Suppressor macrophage (primary cell): ENCODE data around the gene TBCC.
A peak's percentile ranks its signal among the peaks of the same experiment; 100 is the strongest.

ENCODE experiments used
- DNase-seq, 4 experiments: peaks; one replicate each; pipeline ENCODE4 v3.0.0-alpha.2; 2020 to 2022
- total RNA-seq, 17 experiments: gene quantifications; one replicate each; lab custom pipeline; 2026; ENCODE audit warnings: mixed read lengths in 6 of 17, inconsistent platforms in 3 of 17; lab: John Stamatoyannopoulos, UW

The TBCC gene, protein sequence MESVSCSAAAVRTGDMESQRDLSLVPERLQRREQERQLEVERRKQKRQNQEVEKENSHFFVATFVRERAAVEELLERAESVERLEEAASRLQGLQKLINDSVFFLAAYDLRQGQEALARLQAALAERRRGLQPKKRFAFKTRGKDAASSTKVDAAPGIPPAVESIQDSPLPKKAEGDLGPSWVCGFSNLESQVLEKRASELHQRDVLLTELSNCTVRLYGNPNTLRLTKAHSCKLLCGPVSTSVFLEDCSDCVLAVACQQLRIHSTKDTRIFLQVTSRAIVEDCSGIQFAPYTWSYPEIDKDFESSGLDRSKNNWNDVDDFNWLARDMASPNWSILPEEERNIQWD
- total RNA-seq, result 3.2 to 22.3 (median 16.2) reads per million in 17 experiments

DNA sequence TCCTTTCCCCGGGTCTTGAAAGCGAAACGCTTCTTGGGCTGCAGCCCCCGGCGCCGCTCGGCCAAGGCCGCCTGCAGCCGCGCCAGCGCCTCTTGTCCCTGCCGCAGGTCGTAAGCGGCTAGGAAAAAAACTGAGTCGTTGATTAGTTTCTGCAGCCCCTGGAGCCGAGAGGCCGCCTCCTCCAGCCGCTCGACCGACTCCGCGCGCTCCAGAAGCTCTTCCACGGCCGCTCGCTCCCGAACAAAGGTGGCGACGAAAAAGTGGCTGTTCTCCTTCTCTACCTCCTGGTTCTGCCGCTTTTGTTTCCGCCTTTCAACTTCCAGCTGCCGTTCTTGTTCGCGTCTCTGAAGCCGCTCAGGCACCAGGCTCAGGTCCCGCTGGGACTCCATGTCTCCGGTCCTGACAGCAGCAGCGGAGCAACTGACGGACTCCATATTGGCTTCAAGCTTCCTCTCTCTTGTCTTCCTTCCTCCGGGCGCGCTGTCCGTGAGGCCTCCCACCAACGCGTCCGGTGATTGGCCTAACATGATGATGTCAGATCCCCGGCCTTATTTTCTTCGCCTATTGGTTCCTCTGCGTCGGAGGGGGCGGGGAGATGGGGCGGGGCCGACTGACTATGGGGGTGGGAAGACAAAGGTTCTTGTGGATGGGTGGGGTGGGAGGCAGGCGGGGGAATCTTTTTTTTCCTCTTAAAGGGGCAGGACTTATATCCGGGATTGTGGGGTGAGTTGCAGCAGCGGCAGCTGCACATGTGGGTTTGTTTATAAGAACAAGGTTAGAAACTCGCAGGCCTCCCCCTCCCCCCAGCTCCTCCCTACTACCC, at the start of gene TBCC:
TBCC (minus strand) TSS at position 464 of the 823 bp plus-strand sequence; CDS start at position 434, 30 bp downstream.
- peak; percentile 97 to 99 (median 98) for DNase-seq

DNA sequence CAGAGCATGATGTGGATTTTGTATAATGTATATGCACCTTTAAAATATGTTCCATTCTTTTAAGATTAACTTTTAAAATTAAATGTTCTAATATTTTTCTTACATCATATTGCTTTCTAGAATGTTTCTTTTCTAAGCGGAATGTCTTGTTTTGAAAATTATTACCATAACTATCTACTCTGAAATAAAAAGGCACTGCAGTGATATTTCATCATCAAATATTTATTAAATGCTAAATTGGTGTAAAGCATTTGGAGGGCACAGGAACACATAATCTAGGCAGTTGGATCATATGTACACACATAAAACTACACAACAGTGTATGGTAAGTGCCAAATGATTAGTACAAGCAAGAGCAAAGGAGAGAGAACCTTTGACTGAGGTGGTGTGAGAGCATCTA, 49.7 kb upstream of the TBCC start:
- no peak for DNase-seq

DNA sequence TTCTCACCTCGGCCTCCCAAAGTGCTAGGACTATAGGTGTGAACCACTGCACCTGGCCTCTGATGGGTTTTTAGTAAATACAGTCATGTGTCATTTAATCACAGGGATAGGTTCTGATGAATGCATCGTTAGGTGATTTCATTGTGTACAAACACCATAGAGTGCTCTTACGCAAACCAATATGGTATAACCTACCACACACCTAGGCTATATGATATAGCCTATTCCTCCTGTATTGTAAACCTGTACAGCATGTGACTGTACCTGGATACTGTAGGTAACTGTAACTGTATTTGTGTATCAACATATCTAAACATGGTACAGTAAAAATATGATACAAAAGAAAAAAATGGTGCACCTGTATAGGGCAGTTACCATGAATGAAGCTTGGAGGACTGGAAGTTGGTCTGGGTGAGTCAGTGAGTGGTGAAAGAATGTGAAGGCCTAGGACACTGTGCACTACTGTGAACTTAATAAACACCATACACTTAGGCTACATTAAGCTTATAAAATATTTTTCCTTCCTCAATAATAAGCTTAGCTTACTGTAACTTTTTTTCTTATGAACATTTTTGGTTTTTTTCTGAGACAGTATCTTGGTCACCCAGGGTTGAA, 45.9 kb upstream of the TBCC start:
- no peak for DNase-seq

DNA sequence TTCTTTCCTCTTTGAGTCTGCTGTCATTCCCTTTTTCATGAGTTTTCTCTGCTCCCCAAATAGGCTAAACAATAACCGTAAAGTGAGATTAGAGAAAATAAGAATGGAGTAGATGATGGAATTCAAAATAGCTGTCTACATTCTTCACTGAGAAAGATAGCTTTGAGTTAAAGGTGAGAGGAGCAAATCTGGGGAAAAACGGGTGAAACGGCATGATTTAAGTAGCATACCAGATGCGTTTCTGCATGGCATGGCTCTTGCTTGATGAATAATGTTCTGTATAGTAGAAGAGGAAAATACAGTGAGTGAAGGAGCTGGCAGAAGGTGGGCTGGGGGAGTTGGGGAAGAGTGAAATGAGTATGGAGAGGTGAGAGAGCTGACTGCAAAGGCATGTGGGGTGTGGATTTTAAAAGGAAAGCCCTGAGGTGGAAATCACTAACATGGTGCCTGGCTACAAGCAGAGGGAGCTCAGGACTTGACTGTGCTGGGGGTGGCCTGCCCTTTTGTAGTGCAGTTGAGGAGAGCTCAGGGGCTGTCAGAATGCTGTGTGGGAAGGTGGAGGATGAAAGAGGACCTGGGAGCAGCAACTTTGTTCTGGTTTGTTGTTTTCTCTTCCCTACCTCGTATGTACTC, 44.8 kb upstream of the TBCC start:
- no peak for DNase-seq

DNA sequence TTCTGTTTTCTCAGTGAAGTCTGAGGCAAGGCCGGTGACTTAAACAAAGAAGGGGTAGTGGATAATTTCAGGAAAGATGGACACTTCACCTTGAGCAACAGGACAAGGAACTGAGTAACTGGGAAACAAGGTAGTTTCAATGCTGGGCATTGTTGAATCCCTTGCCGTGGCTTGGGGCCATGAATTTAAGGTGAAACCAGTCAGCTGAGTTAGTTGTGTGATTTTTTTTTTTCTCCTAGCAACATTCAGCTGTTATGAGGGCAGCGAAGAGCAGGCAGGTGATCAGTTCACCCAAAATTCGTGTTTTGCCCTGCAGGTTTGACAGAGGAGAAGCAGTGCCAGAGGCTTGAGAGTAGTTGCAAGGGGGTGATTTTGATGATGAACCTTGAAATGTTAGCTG, 42.8 kb upstream of the TBCC start:
- no peak for DNase-seq

DNA sequence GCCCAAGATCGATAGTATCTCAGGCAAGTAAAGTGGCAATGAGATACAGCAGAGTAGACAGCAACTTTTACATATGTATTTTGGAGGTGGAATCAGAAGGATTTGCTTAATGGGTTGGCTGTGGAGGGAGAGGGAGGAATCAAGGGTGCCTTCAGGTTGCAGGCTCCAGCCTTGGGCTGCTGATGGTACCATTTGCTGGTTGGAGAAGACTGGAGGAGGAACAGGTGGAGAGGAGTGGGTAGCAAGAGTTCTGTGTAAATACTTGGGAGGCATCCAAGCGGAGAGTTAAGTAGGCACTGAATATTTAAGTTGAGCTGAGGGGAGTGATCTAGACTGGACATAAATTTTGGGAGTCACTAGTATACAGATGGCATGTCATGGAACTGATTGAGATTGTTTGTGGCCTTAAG, 41.2 kb upstream of the TBCC start:
- DNase-seq, result no peak

DNA sequence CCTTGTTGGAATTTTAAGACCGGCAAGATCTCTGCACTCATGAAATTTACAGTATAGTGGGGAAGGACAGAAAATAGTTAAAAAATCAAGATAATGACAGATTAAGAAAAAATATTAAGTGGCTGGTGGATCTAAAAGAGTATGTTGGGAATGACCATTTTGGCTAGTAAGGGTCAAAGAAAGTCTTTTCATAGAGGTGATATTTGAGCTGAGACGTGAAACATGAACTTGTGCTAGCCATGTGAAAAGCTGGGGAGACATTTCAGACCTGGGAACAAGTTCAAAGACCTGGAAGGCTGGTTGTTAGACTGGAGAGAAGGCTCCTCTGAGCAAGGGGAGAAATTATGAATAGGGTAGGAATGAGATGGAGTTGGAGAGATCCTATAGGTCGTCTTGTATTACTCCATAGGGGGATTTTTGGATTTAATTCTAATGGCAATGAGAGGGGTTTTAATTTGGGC, 40.7 kb upstream of the TBCC start:
- no peak for DNase-seq

DNA sequence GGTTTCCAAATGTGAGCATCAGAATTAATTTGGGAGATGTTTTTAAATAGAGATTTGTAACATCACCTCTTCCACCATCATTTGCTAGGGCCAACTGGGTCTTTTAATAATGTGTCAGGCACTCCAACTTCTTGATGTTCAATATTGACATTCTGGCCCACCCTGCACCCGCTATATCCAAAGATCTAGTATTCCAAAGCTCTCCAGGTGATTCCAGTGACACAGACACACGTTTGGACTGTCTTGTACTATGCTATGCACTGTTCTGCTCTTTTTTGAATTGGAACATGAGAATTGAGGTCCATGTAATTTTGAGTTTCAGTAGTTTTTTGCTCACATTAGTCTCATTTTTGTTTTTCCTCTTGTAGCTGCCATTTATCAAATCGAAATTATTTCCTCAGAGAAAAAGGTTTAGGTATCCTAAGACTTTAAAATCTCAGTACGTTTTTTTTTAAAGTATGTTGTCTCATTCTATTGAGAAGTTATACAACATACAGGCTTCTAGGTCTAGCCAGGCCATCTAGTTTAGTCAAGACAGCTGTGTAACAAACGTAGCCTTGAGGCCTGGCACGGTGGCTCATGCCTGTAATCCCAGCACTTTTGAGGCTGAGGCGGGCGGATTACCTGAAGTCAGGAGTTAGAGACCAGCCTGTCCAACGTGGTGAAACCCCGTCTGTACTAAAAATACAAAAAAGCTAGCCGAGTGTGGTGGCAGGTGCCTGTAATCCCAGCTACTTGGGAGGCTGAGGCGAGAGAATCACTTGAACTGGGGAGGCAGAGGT, 39.0 kb upstream of the TBCC start:
- DNase-seq, result no peak

DNA sequence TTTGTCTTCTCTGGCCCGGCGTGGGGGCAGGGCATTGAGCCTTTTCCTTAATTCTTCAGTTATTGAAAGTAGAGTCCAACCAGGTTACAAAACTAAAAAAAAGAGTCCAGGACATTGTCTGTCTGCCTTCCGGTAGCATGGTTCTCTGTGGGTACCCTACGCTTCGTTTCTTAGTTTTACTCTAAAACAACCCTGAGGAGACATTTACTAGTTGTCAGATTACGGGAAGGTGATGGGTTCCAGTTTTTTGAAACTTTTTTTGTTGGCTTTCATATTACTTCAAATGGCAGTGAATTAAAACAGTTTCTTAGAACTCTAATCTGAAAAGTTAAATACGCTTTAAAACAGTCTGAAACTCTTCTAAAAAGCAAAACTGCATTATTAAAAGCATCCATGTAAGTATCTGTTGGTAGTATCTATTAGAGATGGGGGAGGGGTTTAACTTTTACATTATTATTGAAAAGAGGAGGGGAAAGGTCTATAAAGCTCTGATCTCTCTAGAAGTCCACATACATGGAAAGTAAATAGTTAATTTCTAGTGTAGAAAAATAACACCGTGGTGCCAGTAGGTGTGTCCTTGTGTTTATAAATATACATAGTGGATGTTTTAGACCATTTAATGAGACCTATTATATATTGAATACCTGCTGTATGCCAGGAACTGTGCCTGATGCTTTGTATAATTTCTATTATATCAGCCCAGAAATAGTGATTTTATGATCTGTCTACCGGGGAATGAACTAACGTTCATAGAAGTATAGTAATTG, 38.2 kb upstream of the TBCC start:
- peak in 3 of 4 experiments; percentile 51 to 75 (median 70) for DNase-seq

DNA sequence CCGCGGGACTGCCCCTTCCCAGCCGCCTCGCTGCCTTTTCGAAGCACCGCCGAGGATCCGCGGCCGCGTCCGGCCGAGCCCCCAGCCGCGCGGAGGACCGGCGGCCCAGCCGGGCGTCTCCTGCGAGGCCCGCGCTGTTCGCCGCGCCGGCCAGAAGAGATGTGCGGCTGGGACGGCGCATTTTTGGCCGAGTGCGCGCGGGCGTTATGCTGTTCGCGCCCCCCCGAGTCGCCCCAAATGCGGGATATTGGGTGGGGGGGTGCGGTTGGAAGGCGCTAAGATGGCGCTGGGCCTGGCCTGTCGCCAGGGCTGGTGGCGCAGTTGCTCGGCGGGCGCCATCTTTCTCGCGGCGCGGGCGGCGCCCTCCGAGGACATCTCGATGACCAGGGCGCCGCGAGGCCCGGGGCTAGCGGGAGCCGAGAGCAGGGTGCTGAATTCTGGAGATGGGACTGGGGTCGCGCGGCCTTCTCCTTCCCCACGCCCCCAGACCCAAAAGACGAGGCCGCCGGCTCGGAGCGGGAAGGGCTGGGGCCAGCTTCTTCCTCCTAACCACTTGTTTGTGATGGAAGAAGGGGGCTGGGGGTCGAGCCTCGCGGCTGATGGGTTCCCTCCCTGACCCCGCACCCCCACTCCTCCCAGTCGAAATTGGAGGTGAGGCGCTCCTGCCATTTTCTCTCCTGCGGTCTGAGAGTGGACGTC, 37.4 kb upstream of the TBCC start:
- DNase-seq, result peak; percentile 84 to 93 (median 90)

DNA sequence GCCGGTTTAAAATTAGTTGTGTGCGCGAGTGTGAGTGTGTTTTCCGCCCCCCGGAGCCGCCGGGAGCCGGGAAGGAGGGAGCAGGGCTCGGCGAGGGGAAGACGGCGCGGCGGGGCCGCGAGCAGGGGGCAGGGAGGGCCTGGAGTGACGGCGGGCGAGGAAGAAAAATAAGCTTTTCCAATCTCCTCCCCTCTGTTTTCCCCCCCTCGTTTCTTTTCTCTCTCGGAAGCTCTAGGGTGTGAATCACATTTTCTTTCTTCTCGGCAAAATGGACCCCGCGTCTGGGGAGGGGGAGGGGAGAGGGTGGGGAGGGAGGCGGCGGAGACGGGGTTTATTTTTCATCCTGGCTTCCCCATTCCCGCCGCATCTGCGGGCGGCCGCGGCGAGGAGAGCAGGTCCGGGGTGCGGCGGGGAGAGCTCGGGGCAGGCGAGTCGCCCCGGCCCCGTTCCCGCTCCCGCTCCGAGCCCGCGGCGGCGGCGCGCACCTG, 36.8 kb upstream of the TBCC start:
- peak; percentile 76 to 87 (median 82) for DNase-seq

DNA sequence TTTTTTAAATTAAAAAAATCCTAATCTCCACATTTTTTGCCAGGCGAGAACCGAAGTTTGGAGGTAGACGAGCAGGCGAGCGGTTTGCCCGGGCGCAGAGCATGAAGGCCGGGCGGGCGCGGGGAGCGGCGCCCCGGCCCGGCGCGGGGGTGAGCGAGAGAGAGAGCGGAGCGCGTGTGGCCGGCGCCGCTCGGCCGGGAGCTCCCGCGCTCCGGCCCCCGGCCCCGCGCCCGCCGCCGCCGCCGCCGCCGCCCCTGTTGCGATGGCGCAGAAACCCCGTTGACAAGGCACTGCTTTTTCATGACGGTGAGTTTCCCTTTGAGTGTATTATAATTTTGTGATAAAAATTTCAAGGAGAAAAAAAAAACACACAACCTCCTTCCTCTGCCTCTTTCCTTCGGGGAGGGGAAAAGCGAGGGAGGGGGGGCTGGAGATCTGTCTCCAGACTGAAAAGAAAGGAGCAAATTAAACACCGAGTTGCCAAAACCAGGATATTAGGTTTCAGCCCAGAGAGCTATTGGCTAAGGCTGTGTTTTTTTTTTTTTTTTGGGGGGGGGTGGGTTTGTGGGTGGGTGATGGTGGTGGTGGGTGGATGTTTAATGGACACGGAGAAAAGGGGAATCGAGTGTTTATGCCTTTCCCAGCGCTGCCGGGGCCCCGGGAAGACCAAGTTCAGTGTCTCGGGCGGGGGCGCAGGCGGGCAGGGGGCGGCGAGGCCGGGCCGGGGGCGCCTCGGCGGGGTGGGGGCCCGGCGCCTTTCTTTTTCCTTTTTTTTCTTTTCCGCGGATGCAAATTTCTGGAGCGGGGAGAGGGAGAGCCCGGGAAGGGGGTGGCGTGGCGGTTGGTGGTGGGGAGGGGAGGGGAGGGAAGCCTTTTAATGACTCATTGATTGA, 36.1 kb upstream of the TBCC start, which contains the start of gene BICRAL:
BICRAL (plus strand) TSS at position 257 of the 893 bp plus-strand sequence. CDS start 39,971 bp downstream, outside the sequence.
- DNase-seq, result peak; percentile 63 to 81 (median 78)

DNA sequence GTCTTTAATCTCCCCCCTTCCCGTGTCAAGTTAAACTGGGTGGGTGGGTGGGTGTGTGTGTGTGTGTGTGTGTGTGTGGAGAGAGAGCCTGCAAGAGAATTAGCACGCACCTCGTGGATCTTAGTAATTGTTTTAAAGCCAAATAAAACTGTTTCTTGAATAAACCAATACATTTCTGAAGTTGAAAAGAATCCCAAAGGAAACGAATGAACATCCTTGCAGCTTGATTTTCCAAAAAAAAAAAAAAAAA, 35.6 kb upstream of the TBCC start:
- DNase-seq, result peak; percentile 17 to 63 (median 40)

DNA sequence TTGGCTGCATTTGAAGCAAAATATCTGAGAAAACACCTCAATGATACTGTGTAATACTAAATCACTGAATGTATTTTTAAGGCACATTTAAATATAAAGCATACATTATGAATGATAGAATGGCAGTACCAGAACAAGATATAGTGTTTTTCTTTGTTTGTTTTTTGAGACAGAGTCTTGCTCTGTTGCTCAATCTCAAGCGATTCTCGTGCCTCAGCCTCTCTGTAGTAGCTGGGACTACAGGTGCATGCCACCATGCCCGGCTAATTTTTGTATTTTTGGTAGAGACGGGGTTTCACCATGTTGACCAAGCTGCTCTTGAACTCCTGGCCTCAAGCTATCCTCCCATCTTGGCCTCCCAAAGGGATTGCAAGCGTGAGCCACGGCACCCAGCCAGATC, 33.6 kb upstream of the TBCC start:
- DNase-seq, result no peak

DNA sequence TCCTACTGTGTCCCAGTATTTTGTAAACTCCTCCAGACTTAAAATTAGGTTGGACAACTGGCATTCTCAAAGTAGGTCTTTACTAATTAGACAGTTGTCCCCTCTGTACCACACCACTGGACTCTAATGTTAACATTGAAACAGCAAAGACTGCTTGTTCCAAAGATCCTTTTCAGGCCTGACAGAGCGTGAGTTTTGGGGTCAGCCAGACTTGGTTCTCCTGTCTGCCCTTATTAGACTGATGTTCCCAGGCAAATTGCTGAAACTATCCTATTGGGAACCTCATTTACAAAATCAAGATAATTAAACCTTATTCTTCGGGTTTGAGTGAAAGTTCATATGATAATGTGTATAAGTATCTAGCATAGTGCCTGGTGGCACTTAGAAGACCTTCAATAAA, 32.2 kb upstream of the TBCC start:
- DNase-seq, result no peak

DNA sequence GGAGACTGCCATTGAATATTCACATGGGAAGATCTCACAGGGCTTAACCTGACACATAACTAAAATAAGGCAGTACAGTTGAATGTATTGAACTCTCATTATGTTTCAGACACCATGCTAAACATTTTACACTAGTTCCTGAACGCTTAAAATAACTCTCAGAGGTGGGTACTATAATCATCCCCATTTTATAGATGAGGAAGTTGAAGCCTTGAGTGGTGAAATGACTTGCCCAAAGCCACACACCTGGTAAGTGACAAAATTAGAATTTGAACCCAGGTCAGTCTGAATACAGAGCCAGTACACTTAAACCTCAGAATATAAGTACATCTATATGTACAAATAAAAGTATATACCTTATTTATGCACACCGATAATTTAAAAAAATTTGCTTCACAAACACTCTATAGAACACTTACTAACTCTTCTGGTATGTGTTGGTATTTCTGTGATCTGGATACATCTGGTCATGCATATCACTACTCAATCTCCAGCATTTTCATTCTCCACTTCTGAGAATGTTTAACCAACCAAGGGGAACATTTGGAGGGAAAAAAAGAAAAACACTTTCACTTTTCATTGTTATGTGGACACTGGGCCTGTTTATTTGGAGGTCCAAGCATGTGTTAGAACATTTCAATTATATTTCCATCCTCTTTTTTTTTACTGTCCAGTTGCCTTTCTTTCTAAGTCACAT, 31.4 kb upstream of the TBCC start:
- no peak for DNase-seq

DNA sequence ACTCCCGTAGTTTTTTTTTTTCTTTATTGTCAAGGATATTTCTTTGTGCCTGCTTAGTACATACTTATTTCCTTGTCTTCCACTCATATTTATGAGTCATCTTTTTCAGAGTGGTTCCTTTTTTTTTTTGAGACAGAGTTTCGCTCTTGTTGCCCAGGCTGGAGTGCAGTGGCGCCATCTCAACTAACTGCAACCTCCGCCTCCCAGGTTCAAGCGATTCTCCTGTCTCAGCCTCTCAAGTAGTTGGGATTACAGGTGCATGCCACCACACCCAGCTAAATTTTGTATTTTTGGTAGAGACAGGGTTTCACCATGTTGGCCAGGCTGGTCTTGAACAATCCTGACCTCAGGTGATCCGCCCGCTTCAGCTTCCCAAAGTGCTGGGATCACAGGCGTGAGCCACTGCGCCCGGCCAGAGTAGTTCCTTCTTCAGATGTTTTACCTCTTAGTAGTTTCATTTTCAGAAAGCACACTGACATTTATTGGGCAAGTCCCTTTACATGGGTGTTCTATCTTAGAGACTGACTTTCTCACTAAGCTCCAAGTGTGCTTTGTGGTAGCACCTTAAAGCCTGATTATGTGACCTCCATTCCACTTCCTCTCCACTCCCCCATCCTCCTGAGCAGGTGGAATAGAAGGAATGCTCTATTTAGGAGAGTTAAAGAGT, 29.1 kb upstream of the TBCC start:
- DNase-seq, result peak; percentile 57 to 83 (median 82)

DNA sequence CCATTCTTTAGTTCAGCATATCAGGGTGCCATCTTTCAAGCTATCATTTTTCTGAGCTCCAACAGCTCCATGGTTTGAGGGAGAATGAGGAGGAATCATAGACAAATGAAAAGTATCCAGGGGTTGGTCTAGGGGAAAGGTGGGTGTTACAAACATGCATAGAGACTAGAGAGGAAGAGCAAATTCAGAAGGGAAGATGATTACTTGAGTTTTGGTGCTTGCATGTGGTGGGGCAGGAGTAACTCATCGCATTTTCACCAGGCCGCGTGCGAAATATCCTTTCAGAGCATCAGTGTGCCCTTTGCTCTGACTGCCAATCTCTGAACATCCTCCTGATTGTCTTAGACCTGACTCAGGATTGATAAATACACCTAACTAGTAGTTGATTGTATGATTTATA, 28.3 kb upstream of the TBCC start:
- DNase-seq, result no peak
